Measurements from ENCODE around the gene TNIK. TPM values are rescaled to one million over a fixed set of nuclear protein-coding genes. Genes with fewer than 3 reads are reported as not detected.

The TNIK gene
- total RNA-seq, 1 donor from 2014 or later, result 38.1 TPM

DNA sequence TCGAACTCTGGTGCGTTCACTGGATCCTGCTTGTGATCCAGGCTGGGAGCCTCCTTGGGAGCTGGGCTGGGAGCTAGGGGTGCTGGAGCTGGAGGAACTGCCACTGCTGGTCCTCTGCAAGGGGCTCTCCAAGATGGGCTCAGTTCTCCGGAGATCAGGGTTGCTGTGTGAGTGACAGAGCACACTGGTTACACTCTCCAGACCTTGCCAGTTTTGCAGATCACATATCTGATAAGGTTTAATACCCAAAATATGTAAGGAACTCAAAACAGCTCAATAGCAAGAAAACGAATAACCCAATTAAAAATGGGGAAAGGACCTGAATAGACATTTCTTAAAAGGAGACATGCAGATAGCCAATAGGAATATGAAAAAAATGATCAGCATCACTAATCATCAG lies 349.5 kb downstream of the TNIK start:
- Mint-ChIP-seq H3K9me3 (no peaks in the 10 kb centered on the region), H3K27me3 (no peaks in the 10 kb centered on the region), H3K27ac (no peak overlapping the region), H3K4me1 (ENCODE audit: unreplicated experiment) (no peaks in the 10 kb centered on the region), H3K36me3 (no peaks in the 10 kb centered on the region), H3K4me3 (no peak overlapping the region)
- no peak for DNase-seq (ENCODE audit: extremely low spot score, unreplicated experiment)
- TF ChIP-seq, protein P1, sequence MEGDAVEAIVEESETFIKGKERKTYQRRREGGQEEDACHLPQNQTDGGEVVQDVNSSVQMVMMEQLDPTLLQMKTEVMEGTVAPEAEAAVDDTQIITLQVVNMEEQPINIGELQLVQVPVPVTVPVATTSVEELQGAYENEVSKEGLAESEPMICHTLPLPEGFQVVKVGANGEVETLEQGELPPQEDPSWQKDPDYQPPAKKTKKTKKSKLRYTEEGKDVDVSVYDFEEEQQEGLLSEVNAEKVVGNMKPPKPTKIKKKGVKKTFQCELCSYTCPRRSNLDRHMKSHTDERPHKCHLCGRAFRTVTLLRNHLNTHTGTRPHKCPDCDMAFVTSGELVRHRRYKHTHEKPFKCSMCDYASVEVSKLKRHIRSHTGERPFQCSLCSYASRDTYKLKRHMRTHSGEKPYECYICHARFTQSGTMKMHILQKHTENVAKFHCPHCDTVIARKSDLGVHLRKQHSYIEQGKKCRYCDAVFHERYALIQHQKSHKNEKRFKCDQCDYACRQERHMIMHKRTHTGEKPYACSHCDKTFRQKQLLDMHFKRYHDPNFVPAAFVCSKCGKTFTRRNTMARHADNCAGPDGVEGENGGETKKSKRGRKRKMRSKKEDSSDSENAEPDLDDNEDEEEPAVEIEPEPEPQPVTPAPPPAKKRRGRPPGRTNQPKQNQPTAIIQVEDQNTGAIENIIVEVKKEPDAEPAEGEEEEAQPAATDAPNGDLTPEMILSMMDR (conservative IDR thresholded peaks at IDR 0.05), result no peak

DNA sequence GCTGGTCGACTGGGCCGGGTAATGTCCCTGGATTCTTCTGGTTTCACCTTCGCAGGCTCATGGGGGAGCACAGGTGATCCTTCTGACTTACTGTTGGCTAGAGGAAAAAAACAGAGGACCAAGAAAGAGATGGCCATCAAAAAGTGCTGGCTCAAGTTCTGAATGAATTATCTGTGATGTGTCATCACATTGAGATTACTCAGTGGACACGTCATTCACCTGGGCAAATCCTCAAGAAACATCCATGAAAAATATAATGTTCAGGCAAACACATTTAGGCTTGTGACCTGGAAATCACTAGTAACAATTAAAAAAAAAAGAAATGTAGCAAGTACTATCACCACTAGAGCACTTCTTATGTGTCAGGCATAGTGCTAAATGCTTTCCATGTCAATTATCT lies 352.1 kb downstream of the TNIK start:
- DNase-seq (ENCODE audit: extremely low spot score, unreplicated experiment), result no peak
- H3K27me3 Mint-ChIP-seq, result no peaks in the 10 kb centered on the region
- no peaks in the 10 kb centered on the region for H3K9me3 Mint-ChIP-seq
- no peak overlapping the region for H3K27ac Mint-ChIP-seq
- no peaks in the 10 kb centered on the region for H3K4me1 Mint-ChIP-seq (ENCODE audit: unreplicated experiment)
- no peaks in the 10 kb centered on the region for H3K36me3 Mint-ChIP-seq
- TF ChIP-seq, protein P1 (conservative IDR thresholded peaks at IDR 0.05), result no peak
- H3K4me3 Mint-ChIP-seq, result no peak overlapping the region

DNA sequence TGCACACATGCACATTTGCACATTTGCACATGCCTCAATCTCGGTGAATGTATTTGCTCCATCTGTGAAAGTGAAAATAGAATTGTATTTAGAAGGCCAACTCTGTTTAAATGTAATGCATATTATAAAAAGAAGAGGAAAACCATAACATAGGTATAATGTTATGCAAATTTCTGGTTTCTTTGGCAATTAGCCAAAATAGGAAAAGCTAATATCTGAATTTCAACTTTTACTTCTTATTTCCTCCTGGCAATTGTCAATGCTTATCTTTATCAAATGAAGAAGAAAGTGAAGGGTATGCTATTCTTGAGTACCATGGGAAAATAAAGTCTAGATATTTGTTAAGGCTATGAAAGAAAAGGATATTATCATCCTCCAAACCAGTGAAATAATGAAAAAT lies 357.0 kb downstream of the TNIK start:
- H3K27me3 Mint-ChIP-seq, result no peaks in the 10 kb centered on the region
- no peak overlapping the region for H3K4me3 Mint-ChIP-seq
- H3K27ac Mint-ChIP-seq, result no peak overlapping the region
- no peak for DNase-seq (ENCODE audit: extremely low spot score, unreplicated experiment)
- H3K4me1 Mint-ChIP-seq (ENCODE audit: unreplicated experiment), result no peaks in the 10 kb centered on the region
- TF ChIP-seq, protein P1 (conservative IDR thresholded peaks at IDR 0.05), result no peak
- no peaks in the 10 kb centered on the region for H3K9me3 Mint-ChIP-seq
- peaks cover 7% of the 10 kb centered on the region for H3K36me3 Mint-ChIP-seq

DNA sequence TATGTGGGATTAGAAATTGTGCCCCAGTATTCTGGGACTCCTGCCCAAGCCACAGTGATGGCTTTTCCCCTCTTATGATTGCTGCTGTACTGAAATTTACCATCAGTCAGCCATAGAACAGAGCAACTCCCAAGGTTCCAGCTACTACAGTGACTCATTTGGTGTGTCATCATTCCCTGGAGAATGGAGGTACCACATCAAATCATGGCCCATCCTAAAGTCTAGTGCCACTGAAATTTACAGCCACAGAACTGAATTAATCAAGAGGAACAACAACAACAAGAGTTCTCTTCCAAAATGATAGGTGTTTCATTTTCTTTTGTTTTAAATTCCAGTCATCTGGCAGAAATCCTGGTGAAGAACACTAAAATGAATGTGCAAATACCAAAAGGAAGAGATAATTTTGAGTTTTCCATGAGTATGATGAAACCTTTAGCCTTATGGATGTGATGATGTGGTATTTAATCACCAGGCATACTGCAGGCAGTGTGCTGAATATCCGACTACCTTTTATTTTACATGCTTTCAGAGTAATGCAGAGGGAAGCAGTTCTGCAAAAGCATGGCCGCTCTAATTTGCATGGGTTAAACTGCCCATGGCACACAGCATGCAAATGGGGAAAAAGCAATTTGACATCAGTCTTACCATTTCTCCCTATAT lies 358.1 kb downstream of the TNIK start:
- no peak overlapping the region for H3K27ac Mint-ChIP-seq
- no peaks in the 10 kb centered on the region for H3K27me3 Mint-ChIP-seq
- TF ChIP-seq, protein P1 (conservative IDR thresholded peaks at IDR 0.05), result no peak
- H3K9me3 Mint-ChIP-seq, result no peaks in the 10 kb centered on the region
- no peaks in the 10 kb centered on the region for H3K4me1 Mint-ChIP-seq (ENCODE audit: unreplicated experiment)
- no peak for DNase-seq (ENCODE audit: extremely low spot score, unreplicated experiment)
- H3K36me3 Mint-ChIP-seq, result peaks cover 11% of the 10 kb centered on the region
- no peak overlapping the region for H3K4me3 Mint-ChIP-seq

DNA sequence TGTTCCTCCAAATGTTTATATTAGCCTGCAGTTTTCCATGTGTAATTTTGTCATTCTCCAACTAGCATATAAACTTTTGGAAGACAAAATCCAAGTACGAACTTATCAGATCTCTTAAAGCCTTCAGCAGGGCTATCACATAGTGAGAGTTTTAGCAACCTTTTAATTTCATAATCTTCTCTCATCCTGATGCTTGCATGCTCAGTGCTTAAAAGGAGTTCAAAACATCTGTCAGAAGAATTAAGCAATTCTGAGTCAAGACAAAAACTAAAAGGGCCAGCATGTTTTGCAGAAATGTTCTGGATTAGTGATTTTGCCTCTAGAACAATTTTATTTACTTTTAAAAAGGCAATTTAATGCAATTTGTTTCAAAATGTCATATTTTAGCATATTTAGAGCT lies 360.3 kb downstream of the TNIK start:
- TF ChIP-seq, protein P1 (conservative IDR thresholded peaks at IDR 0.05), result no peak
- H3K36me3 Mint-ChIP-seq, result peaks cover 11% of the 10 kb centered on the region

More for the DNA sequence above, 360.3 kb downstream of the TNIK start:
- H3K4me1 Mint-ChIP-seq (ENCODE audit: unreplicated experiment), result no peaks in the 10 kb centered on the region
- H3K27me3 Mint-ChIP-seq, result no peaks in the 10 kb centered on the region
- no peaks in the 10 kb centered on the region for H3K9me3 Mint-ChIP-seq
- H3K4me3 Mint-ChIP-seq, result no peak overlapping the region
- no peak for DNase-seq (ENCODE audit: extremely low spot score, unreplicated experiment)
- no peak overlapping the region for H3K27ac Mint-ChIP-seq
